MM.1S (cell line): ENCODE results near the gene PPP1R13B.
A peak's percentile ranks its signal among the peaks of the same experiment; 100 is the strongest.

Source experiments
- DNase-seq: peaks from one replicate; pipeline ENCODE4 v3.0.0-alpha.2; 2015
- H2AFZ ChIP-seq: fragments of 300-600 bp; sonication (generic); 2 replicates; pipeline ENCODE4 v1.6.0; 2016; ENCODE audit warnings: antibody characterized with exemption, low read length
- H3F3A ChIP-seq: fragments of 300-600 bp; sonication (generic); 2 replicates; pipeline ENCODE4 v1.6.1; 2016; ENCODE audit warnings: mild to moderate bottlenecking, antibody characterized with exemption, low read length, moderate library complexity, mixed read lengths; ENCODE audit not compliant: insufficient read depth
- H3K27ac ChIP-seq: fragments of 300-600 bp; sonication (generic); 2 replicates; pipeline ENCODE4 v1.5.1; 2016; ENCODE audit warnings: mild to moderate bottlenecking, low read length
- H3K27me3 ChIP-seq: fragments of 300-600 bp; sonication (generic); replicated peaks from 2 replicates; pipeline ENCODE4 v1.6.0; 2016; ENCODE audit warnings: low read length; ENCODE audit not compliant: insufficient read depth
- H3K36me3 ChIP-seq: fragments of 300-600 bp; sonication (generic); replicated peaks from 2 replicates; pipeline ENCODE4 v1.6.1; 2016; ENCODE audit warnings: mild to moderate bottlenecking, low read length, mixed read lengths; ENCODE audit not compliant: insufficient read depth
- H3K4me1 ChIP-seq: fragments of 300-600 bp; sonication (generic); 2 replicates; pipeline ENCODE4 v1.6.1; 2016; ENCODE audit warnings: low read length, mixed read lengths
- H3K4me2 ChIP-seq: fragments of 300-600 bp; sonication (generic); 2 replicates; pipeline ENCODE4 v1.6.0; 2016; ENCODE audit warnings: low read depth, low read length
- H3K4me3 ChIP-seq: fragments of 300-600 bp; sonication (generic); 2 replicates; pipeline ENCODE4 v1.5.1; 2016; ENCODE audit warnings: low read length, mixed read lengths
- H3K79me2 ChIP-seq: fragments of 300-600 bp; sonication (generic); 2 replicates; pipeline ENCODE4 v1.6.1; 2016; ENCODE audit warnings: mixed run types, low read length, mixed read lengths
- H3K9ac ChIP-seq: fragments of 300-600 bp; sonication (generic); 2 replicates; pipeline ENCODE4 v1.6.1; 2016; ENCODE audit warnings: low read length, mixed read lengths
- H3K9me2 ChIP-seq: fragments of 300-600 bp; sonication (generic); replicated peaks from 2 replicates; pipeline ENCODE4 v1.6.1; 2016; ENCODE audit warnings: mild to moderate bottlenecking, low read length, mixed read lengths; ENCODE audit not compliant: insufficient read depth
- H3K9me3 ChIP-seq: fragments of 300-600 bp; sonication (generic); replicated peaks from 2 replicates; pipeline ENCODE4 v1.6.1; 2016; ENCODE audit warnings: mild to moderate bottlenecking, low read length, mixed read lengths; ENCODE audit not compliant: insufficient read depth
- H4K20me1 ChIP-seq: fragments of 300-600 bp; sonication (generic); 2 replicates; pipeline ENCODE4 v1.6.1; 2016; ENCODE audit warnings: mild to moderate bottlenecking, low read length, moderate library complexity, mixed read lengths; ENCODE audit not compliant: insufficient read depth
- EZH2 ChIP-seq: fragments of 300-600 bp; sonication (generic); optimal IDR thresholded peaks from 2 replicates; pipeline ENCODE3; 2017; ENCODE audit warnings: low read depth, mild to moderate bottlenecking, antibody characterized with exemption, low read length, mixed read lengths
- EZH2phosphoT487 ChIP-seq: fragments of 300-600 bp; sonication (generic); IDR thresholded peaks from 2 replicates; pipeline ENCODE4 v1.6.1; 2018; ENCODE audit warnings: antibody characterized with exemption, low read length
- TF ChIP-seq, protein P1 (sequence below): fragments of 300-600 bp; sonication (generic); IDR thresholded peaks from 2 replicates; pipeline ENCODE4 v1.5.1; 2016; ENCODE audit warnings: antibody characterized with exemption, low read length, mixed read lengths

Gene PPP1R13B

DNA sequence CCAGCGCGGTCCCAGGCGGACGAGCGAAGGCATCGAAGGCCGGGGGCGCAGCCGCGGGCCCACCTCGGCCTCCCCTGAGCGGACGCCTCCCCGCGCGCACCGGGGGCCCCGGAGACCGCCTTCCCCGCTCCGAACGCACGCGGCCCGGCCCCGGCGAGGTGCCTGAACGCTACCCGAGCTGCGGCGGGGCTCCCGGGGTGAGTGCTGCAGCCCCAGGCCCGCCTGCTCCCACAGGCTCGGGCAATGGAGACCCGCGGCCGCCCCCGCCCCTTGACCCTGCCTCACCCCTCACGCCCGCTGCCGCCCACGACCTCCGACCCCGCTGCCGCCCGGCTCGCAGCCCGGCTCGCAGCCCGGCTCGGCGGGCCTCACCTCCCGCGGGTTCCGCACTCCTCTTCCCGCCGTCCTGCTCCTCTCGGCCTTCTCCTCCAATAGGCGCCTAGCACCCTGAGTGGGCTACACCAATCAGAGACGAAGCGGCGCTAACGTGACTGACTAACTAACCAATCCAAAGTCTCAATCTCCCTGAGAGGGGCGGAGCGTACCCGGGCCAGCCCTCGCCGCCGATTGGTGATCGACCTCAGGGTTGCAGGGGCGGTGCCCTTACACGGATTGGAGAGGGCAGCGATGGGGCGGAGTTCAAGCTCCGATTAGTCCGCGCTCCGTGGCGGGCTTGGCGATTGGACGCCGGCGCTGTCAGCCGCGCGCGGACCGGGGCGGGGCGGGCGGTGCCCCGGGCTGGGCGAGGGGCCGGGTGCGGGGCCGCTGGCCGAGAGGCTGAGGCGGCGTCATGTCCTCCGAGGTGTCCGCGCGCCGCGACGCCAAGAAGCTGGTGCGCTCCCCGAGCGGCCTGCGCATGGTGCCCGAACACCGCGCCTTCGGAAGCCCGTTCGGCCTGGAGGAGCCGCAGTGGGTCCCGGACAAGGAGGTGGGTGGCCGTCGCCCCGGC is 132.0 kb downstream of the PPP1R13B start, which contains the start of the genes XRCC3 and ZFYVE21:
XRCC3 (minus strand) TSS at position 400 of the 949 bp plus-strand sequence. CDS start 4,364 bp downstream, outside the sequence.
ZFYVE21 (plus strand) TSS at position 759 of the 949 bp plus-strand sequence; CDS start at position 791, 32 bp downstream.
- Histone ChIP-seq H3K4me1 (no peaks in the 10 kb centered on the region), H3K9ac (peak within 1 kb of the TSS; percentile 66), H2AFZ (no peak within 1 kb of the TSS), H3K9me2 (no peaks in the 10 kb centered on the region), H3K9me3 (no peaks in the 10 kb centered on the region), H3F3A (no peaks in the 10 kb centered on the region), H3K4me2 (peak within 1 kb of the TSS; percentile 70; the same call in 1 of the 2 replicates), H3K79me2 (peaks cover 29% of the 10 kb centered on the region), H3K27ac (no peak within 1 kb of the TSS), H3K4me3 (peak within 1 kb of the TSS; percentile 59), H3K27me3 (no peaks in the 10 kb centered on the region), H3K36me3 (no peaks in the 10 kb centered on the region), H4K20me1 (no peaks in the 10 kb centered on the region)
- TF ChIP-seq, protein P1, sequence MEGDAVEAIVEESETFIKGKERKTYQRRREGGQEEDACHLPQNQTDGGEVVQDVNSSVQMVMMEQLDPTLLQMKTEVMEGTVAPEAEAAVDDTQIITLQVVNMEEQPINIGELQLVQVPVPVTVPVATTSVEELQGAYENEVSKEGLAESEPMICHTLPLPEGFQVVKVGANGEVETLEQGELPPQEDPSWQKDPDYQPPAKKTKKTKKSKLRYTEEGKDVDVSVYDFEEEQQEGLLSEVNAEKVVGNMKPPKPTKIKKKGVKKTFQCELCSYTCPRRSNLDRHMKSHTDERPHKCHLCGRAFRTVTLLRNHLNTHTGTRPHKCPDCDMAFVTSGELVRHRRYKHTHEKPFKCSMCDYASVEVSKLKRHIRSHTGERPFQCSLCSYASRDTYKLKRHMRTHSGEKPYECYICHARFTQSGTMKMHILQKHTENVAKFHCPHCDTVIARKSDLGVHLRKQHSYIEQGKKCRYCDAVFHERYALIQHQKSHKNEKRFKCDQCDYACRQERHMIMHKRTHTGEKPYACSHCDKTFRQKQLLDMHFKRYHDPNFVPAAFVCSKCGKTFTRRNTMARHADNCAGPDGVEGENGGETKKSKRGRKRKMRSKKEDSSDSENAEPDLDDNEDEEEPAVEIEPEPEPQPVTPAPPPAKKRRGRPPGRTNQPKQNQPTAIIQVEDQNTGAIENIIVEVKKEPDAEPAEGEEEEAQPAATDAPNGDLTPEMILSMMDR = no peak
- TF ChIP-seq EZH2 (no peak), EZH2phosphoT487 (no peak)
- peak; percentile 95 for DNase-seq

DNA sequence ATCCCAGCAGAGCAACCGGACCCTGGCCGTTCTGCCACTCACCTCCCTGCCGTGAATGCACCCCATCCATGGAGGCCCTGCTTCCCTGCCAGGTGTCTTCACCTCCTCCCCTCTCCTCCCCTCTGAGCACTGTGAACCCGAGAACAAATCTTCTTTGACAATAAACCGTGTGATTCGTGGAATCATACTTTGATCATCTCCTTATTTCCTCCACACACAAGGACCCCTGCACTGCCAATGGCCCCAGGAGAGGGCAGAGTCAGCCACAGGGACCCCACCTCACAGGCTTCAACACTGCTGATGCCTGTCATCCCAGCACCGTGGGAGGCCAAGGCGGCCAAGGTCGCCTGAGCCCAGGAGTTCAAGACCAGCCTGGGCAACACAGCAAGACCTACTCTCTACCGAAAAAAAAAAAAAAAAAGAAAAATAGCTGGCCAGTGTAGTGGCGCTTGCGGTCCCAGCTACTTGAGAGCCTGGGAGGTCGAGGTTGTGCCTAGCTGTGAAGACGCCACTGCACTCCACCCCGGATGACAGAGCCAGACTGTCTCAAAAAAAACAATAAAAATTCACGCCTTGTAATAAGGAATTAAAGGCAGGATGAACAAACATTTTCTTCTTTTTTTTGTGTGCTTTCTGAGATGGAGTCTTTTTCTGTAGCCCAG is 133.2 kb downstream of the PPP1R13B start:
- peak overlapping the region; percentile 66; the same call in 1 of the 2 replicates for H3K9ac ChIP-seq
- no peak for DNase-seq
- H3K9me3 ChIP-seq = no peaks in the 10 kb centered on the region
- H3K27ac ChIP-seq = no peak overlapping the region
- no peaks in the 10 kb centered on the region for H3K4me1 ChIP-seq
- H3K4me2 ChIP-seq = peak overlapping the region; percentile 34; the same call in 1 of the 2 replicates
- H4K20me1 ChIP-seq = no peaks in the 10 kb centered on the region
- TF ChIP-seq EZH2 = no peak
- H3K27me3 ChIP-seq = no peaks in the 10 kb centered on the region
- peak overlapping the region; percentile 41; the same call in 1 of the 2 replicates for H3K4me3 ChIP-seq
- peaks cover 29% of the 10 kb centered on the region for H3K79me2 ChIP-seq
- no peaks in the 10 kb centered on the region for H3K9me2 ChIP-seq
- no peaks in the 10 kb centered on the region for H3K36me3 ChIP-seq
- no peaks in the 10 kb centered on the region for H3F3A ChIP-seq
- no peak overlapping the region for H2AFZ ChIP-seq

DNA sequence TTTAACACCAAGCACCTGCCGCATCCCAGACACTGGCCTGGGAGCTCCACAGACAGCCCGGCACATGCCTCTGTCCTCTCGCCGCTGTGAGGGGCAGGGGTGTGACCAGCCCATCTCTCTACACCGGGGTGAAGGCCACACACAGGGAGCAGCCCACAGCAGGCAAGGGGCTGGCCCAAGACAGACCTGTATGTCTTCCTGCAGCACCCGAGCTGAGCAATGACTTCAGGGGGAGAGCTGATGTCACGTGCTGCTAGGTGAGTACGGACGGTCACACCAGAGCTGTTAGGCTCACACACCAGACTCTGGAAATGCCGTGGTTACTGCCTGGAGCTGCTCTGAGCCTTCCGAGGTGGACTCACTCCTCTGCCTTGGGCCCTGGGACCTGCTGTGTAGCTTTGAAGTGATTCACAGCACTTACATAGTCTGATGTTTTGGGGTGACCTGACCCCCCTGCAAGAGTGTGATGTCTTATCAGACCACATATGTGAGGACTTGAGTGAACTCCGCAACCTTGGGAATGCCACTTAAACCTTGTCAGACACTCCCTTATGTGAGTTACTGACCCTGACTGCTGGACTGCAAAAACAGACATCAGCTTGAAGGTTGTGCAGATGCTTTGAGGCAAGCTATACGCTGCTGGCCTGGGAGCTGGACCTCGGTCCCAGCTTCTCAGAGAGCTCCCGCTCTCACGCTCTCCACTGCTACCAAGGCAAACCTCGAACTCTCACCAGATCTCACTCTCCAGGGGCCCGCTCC is 133.9 kb downstream of the PPP1R13B start:
- no peaks in the 10 kb centered on the region for H3K9me2 ChIP-seq
- no peak overlapping the region for H3K9ac ChIP-seq
- H3F3A ChIP-seq = no peaks in the 10 kb centered on the region
- no peak overlapping the region for H3K27ac ChIP-seq
- no peaks in the 10 kb centered on the region for H4K20me1 ChIP-seq
- no peak overlapping the region for H3K4me2 ChIP-seq
- no peak overlapping the region for H2AFZ ChIP-seq
- TF ChIP-seq, protein P1 = no peak
- TF ChIP-seq EZH2phosphoT487 (no peak), EZH2 (no peak)
- no peak for DNase-seq
- H3K9me3 ChIP-seq = no peaks in the 10 kb centered on the region
- H3K27me3 ChIP-seq = no peaks in the 10 kb centered on the region
- no peaks in the 10 kb centered on the region for H3K36me3 ChIP-seq
- H3K4me3 ChIP-seq = no peak overlapping the region
- H3K79me2 ChIP-seq = peaks cover 29% of the 10 kb centered on the region
- no peaks in the 10 kb centered on the region for H3K4me1 ChIP-seq
